Middle frontal gyrus (tissue), 1 donor: ENCODE measurements around the gene HTR3E.
"Not testable (repeated sequence)": the region's sequence is repeated elsewhere in the genome, so short reads cannot be mapped to it uniquely, and the experiment has no call there.

Source experiments
- DNase-seq: peaks from one replicate; pipeline ENCODE4 v3.0.0-alpha.2; 2015; ENCODE audit warnings: low spot score; ENCODE audit errors: extremely low spot score

HTR3E gene

DNA sequence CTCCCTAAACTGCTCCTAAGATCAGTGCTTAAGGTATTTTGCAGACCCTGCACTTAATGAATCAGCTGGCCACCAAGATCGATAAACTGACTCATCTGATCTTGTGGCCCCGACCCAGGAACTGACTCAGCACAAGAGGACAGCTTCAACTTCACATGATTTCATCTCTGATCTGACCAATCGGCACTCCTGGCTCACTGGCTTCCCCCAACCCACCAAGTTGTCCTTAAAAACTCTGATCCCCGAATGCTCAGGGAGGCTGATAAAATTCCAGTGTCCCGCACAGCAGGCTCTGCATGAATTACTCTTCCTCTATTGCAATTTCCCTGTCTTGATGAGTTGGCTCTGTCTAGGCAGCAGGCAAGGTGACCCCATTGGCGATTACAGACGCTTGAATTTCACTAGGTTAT is 13.5 kb downstream of the HTR3E start:
- no peak for DNase-seq

- no peak for DNase-seq
Measured at GRCh38 chr3:184116017-184116416, 19.2 kb downstream of the HTR3E start.

DNA sequence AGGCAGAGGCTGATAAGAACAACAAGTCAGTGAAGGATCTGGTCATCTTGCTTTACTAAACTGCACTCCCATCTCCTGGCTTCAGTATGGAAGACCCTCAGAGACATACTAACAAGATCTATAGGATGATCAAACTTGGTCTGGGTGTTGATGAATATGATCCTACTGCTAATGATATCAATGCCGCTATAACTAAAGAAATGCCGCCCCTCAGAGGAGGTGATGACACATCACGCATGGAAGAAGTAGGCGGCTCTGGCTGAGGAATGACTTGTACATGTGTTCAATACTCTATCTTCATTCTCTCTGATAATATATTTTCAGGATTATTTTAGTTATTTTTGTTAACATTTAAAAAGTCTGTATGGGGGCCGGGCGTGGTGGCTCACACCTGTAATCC is 20.8 kb downstream of the HTR3E start:
- DNase-seq, result no peak

DNA sequence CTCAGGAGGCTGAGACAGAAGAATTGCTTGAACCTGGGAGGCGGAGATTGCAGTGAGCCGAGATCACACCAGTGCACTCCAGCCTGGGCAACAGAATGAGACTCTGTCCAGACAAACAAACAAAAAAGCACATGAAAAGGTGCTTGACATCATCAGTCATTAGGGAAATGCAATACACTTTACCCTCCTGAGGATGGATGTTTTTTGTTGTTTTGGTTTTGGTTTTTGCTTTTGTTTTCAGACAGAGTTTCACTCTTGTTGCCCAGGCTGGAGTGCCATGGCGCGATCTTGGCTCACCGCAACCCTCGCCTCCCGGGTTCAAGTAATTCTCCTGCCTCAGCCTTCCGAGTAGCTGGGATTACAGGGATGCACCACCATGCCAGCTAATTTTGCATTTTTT is 24.2 kb downstream of the HTR3E start:
- DNase-seq, result not testable (repeated sequence)

- no peak for DNase-seq
Measured at GRCh38 chr3:184126006-184126405, 29.1 kb downstream of the HTR3E start.

- DNase-seq, result no peak
Measured at GRCh38 chr3:184129012-184129411, 32.1 kb downstream of the HTR3E start.

DNA sequence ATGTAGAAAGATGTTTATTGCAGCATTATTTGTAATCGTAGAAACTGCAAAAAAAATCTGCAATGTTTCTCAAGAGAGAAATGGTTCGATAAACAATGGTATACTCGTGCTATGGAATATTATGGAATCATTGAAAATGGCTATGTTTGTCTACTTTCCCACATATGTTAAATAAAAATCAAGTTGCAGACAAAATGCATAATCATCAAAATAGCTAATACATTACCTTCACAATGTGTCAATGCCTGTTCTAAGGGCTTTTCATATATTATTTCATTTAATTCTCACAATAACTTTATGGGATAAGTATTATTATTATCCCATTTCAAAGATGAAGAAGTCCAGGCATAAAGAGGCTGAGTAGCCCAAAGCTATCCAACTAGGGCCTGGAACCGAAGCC is 36.1 kb downstream of the HTR3E start:
- no peak for DNase-seq

- peak; percentile 81 for DNase-seq
Measured at GRCh38 chr3:184133840-184134745, 37.2 kb downstream of the HTR3E start.

GRCh38 chr3:184134746-184135148 is 37.9 kb downstream of the HTR3E start:
- no peak for DNase-seq

GRCh38 chr3:184135149-184135910 is 38.5 kb downstream of the HTR3E start, which contains the start of gene EIF2B5:
Gene EIF2B5, plus strand, starts transcription at chr3:184135358. Its CDS starts 28 bp downstream, at chr3:184135386.
- peak; percentile 87 for DNase-seq

DNA sequence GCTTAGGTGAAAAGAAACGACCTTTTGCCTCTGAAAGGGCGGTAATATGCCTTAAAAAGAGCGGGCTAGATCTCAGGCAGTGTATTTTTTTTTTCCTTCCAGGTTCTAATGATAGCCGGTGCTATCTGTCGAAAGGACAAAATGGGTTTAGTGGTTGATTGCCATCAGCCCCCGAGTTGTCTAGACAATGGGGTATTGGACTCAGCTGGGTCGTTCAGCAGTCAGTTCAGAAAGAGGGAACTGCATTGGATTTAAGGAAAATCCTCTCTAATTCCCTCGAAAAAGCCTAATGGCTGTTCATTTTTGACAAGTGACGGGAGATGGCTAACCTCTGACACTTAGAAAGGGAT is 39.0 kb downstream of the HTR3E start:
- DNase-seq, result no peak

DNA sequence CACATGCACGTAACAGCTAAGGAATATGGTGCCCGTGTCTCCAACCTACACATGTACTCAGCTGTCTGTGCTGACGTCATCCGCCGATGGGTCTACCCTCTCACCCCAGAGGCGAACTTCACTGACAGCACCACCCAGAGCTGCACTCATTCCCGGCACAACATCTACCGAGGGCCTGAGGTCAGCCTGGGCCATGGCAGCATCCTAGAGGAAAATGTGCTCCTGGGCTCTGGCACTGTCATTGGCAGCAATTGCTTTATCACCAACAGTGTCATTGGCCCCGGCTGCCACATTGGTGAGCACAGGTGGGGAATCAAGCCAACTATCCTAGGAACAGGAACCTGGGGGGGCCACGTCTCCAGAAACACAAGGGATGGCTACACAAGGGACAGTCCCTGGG is 43.6 kb downstream of the HTR3E start:
- no peak for DNase-seq

- DNase-seq, result no peak
Measured at GRCh38 chr3:184142199-184142598, 45.3 kb downstream of the HTR3E start.

DNA sequence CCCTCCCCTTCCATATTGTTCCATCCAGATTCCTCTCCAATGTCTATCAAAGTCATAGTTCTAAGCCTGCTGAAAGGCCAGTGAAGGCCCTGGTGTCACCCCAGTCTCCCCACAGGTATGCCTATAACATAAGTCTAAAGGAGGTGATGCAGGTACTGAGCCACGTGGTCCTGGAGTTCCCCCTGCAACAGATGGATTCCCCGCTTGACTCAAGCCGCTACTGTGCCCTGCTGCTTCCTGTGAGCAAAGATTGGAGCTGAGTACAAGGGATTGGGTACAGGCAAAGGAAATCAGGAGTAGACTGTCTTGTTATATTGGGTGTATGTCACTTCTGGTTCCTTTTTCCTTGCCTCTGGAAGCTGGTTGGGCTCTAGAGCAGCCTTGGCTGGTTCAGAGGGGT is 46.5 kb downstream of the HTR3E start:
- DNase-seq, result no peak

DNA sequence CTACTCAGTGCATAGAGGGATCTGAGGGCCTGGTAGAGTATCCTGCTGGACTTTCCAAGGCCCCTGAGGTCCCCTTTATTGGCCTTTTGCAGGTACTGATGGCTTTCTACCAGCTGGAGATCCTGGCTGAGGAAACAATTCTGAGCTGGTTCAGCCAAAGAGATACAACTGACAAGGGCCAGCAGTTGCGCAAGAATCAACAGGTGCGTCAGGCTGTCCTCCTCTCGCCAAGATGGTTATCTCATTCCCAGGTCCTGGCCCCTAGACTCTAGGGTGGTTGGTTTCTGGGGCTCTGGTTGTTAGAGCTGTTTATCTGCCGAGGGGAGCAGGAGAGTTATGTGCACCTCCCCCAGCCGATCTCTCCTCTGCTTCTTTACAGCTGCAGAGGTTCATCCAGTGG is 47.6 kb downstream of the HTR3E start:
- DNase-seq, result no peak

GRCh38 chr3:184145111-184145524 is 48.3 kb downstream of the HTR3E start:
- DNase-seq, result no peak

DNA sequence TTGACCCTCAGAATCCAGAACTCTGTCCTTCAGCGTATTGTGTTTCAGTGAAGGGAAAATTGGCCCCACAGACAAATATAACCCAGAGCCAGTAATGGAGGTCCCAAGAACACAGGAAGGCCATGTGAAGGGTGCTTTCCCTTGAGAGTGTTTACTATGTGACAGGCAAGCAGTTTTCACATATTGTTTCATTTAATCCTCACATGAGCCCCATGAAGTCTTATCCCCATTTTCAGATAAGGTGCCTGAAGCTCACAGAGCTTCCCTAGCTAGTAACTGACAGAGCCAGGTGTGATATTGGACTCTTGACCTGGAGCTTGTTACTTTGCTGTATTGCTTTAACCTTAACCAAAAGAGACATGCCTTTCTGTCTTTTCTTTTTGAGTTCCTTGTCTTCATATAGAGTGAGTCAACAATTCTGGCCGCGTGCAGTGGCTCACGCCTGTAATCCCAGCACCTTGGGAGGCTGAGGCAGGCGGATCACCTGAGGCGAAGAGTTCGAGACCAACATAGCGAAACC is 48.9 kb downstream of the HTR3E start:
- no peak for DNase-seq

DNA sequence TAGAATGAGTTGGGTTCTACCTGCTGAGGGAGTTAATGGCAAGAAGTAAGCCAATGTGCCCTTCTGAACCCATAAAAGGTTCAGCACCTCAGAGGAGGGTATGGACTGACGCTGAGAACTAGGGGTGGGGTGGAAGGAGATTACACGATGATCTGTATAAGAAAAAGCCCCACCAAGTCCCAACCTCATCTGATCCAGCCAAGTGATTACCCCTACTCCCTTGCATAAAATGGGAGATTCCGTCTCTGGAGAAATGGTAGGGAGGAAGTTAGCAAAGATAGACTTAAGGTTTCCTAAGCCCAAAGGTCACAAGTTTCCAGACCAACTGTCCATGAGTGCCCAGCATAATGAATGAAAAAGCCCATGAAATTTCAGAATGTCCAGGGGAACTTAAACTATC is 51.2 kb downstream of the HTR3E start:
- no peak for DNase-seq

GRCh38 chr3:184149123-184149522 is 52.3 kb downstream of the HTR3E start:
- no peak for DNase-seq

GRCh38 chr3:184149770-184150169 is 52.9 kb downstream of the HTR3E start:
- DNase-seq, result not testable (repeated sequence)

DNA sequence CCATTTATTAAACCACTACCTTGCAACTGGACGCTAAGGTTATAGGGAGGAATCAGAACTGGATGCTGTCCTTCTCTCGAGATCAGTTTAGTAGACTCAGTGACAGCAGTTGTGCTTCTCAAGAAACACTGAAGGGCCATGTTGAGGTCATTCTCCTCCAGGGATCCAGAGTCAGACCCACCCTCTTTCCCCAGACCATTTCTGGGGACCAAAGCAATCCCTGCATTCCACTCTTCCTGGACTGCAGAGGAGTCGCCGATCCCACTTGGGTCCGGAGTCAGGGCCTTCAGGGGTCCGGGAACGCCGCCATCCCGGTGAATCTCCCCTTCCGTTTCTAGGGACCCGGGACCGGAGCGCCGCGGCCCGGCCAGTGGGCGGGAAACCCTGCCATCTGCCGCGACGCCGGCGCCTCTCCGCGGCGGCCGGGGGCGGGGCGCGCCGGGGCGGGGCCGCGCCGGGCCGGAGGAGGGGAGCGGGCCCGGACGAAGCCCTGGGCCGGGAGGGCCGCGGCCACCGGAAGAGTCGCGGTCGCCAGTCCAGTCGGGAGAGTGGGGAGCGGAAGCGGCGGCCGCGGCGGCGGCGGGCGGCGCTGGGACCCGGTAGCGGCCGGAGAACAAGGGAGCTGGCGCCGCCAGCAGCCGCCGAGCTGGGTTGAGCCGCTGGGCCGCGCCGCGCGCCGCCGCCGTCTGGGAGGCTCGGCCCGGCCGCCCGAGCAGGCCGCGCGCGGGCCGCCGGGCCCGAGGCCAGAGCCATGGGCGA is 58.2 kb downstream of the HTR3E start, which contains the start of gene DVL3:
Gene DVL3, plus strand, starts transcription at position 493 of the 759 bp plus-strand sequence. Its CDS starts 259 bp downstream, at position 752.
- no peak for DNase-seq
